Vagina (tissue), 2 donors: ENCODE data around the gene NHERF2. TPM values are rescaled to one million over a fixed set of nuclear protein-coding genes. Genes with fewer than 3 reads are reported as not detected.

ENCODE experiments used
- DNase-seq, 2 donors: peaks; one replicate each; pipeline ENCODE4 v3.0.0-alpha.2; 2017; ENCODE audit errors: extremely low spot score in 2 of 2
- H3K27ac ChIP-seq: fragments of 200-600 bp; sonication (generic); one replicate; pipeline ENCODE4 v1.5.1; 2019
- H3K27me3 ChIP-seq: fragments of 200-600 bp; sonication (generic); one replicate; pipeline ENCODE4 v1.5.1; 2019
- H3K36me3 ChIP-seq, 2 donors: fragments of 200-600 bp; sonication (generic); one replicate each; pipeline ENCODE4 v1.5.1; 2017 to 2019
- H3K4me1 ChIP-seq: fragments of 200-600 bp; sonication (generic); one replicate; pipeline ENCODE4 v1.5.1; 2019
- H3K4me3 ChIP-seq, 2 donors: fragments of 200-600 bp; sonication (generic); 1 replicate in 1 of 2; 2 replicates in 1 of 2; pipeline ENCODE4 v1.5.1; 2016 to 2019
- H3K9me3 ChIP-seq: fragments of 200-600 bp; sonication (generic); one replicate; pipeline ENCODE4 v1.5.1; 2019
- POLR2A ChIP-seq, 2 donors: fragments of 450-650 bp; IDR thresholded peaks; one replicate each; pipeline ENCODE4 v1.6.1; 2017; ENCODE audit warnings: antibody characterized with exemption in 2 of 2, mild to moderate bottlenecking in 2 of 2, moderate library complexity in 2 of 2
- POLR2AphosphoS5 ChIP-seq, 2 donors: sonication (generic); formaldehyde crosslinking; IDR thresholded peaks; one replicate each; pipeline ENCODE4 v1.9.0; 2017; ENCODE audit warnings: antibody characterized with exemption in 2 of 2, mild to moderate bottlenecking in 2 of 2, low read depth in 1 of 2; ENCODE audit not compliant: insufficient read depth in 1 of 2
- intact Hi-C: fragments of 100-400 bp; cut with DNase I; formaldehyde crosslinking; loops from one replicate; pipeline ENCODE4 v1.15.1; 2023
- small RNA-seq: library from RNA; depleted of rRNA; stranded (forward); fragments of <200 nt; gene quantifications from one replicate; pipeline ENCODE3, GENCODE V24; 2016
- total RNA-seq: library from RNA; depleted of rRNA; stranded (reverse); fragments of >200 nt; gene quantifications from one replicate; pipeline ENCODE4 v1.2.3, GENCODE V29; 2016
- TF ChIP-seq, protein P1 (sequence below), 3 experiments: fragments of 450-650 bp in 2 of 3; fragments of 200-600 bp in 1 of 3; sonication (generic) in 1 of 3; IDR thresholded peaks; one replicate each; pipeline ENCODE4 v1.5.1; 2017 to 2019; ENCODE audit warnings: antibody characterized with exemption in 3 of 3, mild to moderate bottlenecking in 2 of 3, moderate library complexity in 2 of 3

NHERF2 gene
- total RNA-seq, 1 donor from 2014 or later = 44.7 TPM

DNA sequence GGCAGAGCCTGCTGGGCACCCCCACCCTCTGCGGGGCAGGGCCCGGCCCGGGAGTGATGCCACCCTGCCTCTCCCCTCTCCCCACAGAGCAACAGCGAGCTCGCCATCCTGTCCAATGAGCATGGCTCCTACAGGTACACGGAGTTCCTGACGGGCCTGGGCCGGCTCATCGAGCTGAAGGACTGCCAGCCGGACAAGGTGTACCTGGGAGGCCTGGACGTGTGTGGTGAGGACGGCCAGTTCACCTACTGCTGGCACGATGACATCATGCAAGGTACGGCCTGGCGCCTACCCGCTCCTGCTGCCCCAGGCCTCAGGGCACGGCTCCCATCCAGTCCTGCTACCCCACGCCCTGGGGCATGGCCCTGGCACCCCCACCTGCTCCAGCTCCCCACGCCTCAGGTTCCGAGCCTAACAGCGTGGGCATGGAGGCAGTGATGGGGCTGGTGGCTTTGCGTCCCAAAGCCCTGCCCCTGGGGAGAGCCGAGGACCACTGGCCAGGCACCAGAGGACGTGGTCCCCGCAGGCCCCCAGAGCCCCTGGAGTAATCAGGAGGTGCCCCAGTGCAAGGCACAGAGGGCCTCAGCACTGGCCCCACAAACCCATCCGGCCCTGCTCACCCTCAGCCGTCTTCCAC lies 59.5 kb downstream of the NHERF2 start:
- intact Hi-C loops = no loop called here
- peaks cover 0 to 36% of the 10 kb centered on the region in 2 donors for H3K36me3 ChIP-seq
- H3K27ac ChIP-seq = peak overlapping the region; percentile 45
- H3K27me3 ChIP-seq = no peaks in the 10 kb centered on the region
- no peaks in the 10 kb centered on the region for H3K9me3 ChIP-seq
- DNase-seq = no peak
- no peak overlapping the region for H3K4me3 ChIP-seq
- TF ChIP-seq, protein P1, sequence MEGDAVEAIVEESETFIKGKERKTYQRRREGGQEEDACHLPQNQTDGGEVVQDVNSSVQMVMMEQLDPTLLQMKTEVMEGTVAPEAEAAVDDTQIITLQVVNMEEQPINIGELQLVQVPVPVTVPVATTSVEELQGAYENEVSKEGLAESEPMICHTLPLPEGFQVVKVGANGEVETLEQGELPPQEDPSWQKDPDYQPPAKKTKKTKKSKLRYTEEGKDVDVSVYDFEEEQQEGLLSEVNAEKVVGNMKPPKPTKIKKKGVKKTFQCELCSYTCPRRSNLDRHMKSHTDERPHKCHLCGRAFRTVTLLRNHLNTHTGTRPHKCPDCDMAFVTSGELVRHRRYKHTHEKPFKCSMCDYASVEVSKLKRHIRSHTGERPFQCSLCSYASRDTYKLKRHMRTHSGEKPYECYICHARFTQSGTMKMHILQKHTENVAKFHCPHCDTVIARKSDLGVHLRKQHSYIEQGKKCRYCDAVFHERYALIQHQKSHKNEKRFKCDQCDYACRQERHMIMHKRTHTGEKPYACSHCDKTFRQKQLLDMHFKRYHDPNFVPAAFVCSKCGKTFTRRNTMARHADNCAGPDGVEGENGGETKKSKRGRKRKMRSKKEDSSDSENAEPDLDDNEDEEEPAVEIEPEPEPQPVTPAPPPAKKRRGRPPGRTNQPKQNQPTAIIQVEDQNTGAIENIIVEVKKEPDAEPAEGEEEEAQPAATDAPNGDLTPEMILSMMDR (IDR thresholded peaks at IDR 0.05) = no peak
- TF ChIP-seq POLR2AphosphoS5 (IDR thresholded peaks at IDR 0.05; ENCODE audit: insufficient read depth in 1 of 2, low read depth in 1 of 2) = peak in 1 of 2 donors; percentile 32
- peaks cover 51% of the 10 kb centered on the region for H3K4me1 ChIP-seq

DNA sequence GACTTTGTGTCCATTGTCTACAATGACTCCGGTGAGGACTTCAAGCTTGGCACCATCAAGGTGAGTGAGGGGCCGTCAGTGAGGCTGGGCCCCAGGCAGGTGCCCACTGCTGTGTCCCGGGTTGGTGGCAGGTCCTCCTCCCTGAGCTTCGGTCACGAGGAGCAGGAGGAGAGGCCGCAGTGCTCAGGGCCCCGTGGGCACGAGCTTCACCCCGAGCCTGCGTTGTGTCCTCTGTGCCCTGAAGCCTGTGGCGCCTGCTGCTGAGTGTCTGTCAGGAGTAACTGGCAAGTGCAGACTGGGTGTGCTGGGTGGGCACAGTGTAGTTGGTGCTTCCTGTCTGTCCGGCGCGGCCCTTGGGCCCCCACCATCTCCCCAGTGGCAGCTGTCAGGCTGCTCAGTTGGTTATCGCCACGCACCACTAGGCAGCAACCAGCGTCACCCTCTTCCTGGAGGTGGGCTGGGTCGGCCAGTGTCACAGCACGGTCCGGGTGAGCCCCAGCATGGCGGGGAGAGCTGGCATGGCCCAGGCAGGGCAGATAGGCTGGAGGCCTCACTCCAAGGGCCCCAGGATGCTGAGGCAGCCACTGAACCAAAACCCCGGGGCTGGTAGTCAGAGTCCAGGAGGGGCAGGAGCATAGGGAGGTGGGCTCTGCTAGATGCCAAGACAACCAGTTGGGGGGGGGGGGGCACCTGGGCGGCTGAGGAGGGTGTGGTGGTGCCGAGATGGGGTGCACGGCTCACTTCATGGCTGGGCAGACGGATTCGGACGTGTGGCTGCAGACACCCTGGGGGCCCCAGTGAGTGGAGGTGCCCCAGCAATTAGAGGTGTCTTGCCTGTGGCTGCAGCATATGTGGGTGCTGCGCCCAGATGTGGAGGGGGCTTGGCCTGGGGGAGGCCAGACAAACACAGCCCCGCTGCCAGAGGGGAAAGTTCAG lies 60.4 kb downstream of the NHERF2 start:
- Histone ChIP-seq H3K27me3 (no peaks in the 10 kb centered on the region), H3K9me3 (no peaks in the 10 kb centered on the region), H3K36me3 (peaks cover 0 to 43% of the 10 kb centered on the region in 2 donors), H3K4me1 (peaks cover 50% of the 10 kb centered on the region), H3K4me3 (no peak overlapping the region), H3K27ac (no peak overlapping the region)
- TF ChIP-seq POLR2A (IDR thresholded peaks at IDR 0.05) = no peak
- intact Hi-C loops = no loop called here
- DNase-seq = no peak

DNA sequence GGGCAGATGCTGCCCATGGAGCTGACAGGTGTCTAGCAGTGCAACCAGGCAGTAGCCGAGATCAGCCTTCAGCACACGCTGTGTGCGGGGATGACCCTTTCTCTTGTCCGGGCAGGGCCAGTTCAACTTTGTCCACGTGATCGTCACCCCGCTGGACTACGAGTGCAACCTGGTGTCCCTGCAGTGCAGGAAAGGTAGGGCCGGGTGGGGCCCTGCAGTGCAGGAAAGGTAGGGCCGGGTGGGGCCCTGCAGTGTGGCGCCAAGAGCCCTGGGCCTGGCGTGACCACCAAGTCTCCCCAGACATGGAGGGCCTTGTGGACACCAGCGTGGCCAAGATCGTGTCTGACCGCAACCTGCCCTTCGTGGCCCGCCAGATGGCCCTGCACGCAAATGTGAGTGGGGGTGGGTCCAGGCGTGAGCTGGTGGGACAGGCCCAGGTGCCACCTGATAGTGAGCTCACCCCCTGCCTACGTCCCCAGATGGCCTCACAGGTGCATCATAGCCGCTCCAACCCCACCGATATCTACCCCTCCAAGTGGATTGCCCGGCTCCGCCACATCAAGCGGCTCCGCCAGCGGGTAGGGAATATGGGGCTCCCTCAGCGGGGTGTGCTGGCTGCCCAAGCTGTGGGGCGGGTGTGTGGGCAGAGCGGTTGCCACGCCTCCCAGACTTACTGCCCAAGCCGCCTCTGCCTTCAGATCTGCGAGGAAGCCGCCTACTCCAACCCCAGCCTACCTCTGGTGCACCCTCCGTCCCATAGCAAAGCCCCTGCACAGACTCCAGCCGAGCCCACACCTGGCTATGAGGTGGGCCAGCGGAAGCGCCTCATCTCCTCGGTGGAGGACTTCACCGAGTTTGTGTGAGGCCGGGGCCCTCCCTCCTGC lies 61.3 kb downstream of the NHERF2 start:
- intact Hi-C loops = no loop called here
- peaks cover 0 to 51% of the 10 kb centered on the region in 2 donors for H3K36me3 ChIP-seq
- peaks cover 46% of the 10 kb centered on the region for H3K4me1 ChIP-seq
- no peak for DNase-seq
- no peaks in the 10 kb centered on the region for H3K9me3 ChIP-seq
- TF ChIP-seq POLR2AphosphoS5 (IDR thresholded peaks at IDR 0.05; ENCODE audit: insufficient read depth in 1 of 2, low read depth in 1 of 2) = no peak
- no peak for TF ChIP-seq POLR2A (IDR thresholded peaks at IDR 0.05)
- TF ChIP-seq, protein P1 (IDR thresholded peaks at IDR 0.05) = no peak
- no peaks in the 10 kb centered on the region for H3K27me3 ChIP-seq
- H3K4me3 ChIP-seq = no peak overlapping the region
- no peak overlapping the region for H3K27ac ChIP-seq

Small RNA genes lying within 50 kb of the gene (small RNA-seq; reads per million reads assigned to genes)
- not detected for gene RN7SL219P

Other genes starting within 250 kb of the NHERF2 start
- gene SPSB3, start 244.3 kb upstream of the NHERF2 start, total RNA-seq = 75.9 TPM
- gene NUBP2, start 243.9 kb upstream of the NHERF2 start, total RNA-seq = 40.8 TPM
- gene IGFALS, start 233.2 kb upstream of the NHERF2 start, total RNA-seq = not detected
- 71.5 TPM for gene HAGH, start 200.1 kb upstream of the NHERF2 start, total RNA-seq
- gene FAHD1, start 199.7 kb upstream of the NHERF2 start, total RNA-seq = 53.5 TPM
- gene MEIOB, start 154.7 kb upstream of the NHERF2 start, total RNA-seq = not detected
- gene HS3ST6, start 108.5 kb upstream of the NHERF2 start, total RNA-seq = 4.4 TPM
- gene MSRB1, start 83.7 kb upstream of the NHERF2 start, total RNA-seq = 53.0 TPM
- gene RPL3L, start 72.2 kb upstream of the NHERF2 start, total RNA-seq = not detected
- gene NDUFB10, start 67.4 kb upstream of the NHERF2 start, total RNA-seq = 132 TPM
- 3,117 TPM for gene RPS2, start 62.1 kb upstream of the NHERF2 start, total RNA-seq
- not detected for gene RNF151, start 60.0 kb upstream of the NHERF2 start, total RNA-seq
- 44.2 TPM for gene TBL3, start 54.8 kb upstream of the NHERF2 start, total RNA-seq
- 1.2 TPM for gene NOXO1, start 45.4 kb upstream of the NHERF2 start, total RNA-seq
- gene GFER, start 42.7 kb upstream of the NHERF2 start, total RNA-seq = 11.5 TPM
- gene SYNGR3, start 36.9 kb upstream of the NHERF2 start, total RNA-seq = 8.3 TPM
- 51.8 TPM for gene ZNF598, start 17.1 kb upstream of the NHERF2 start, total RNA-seq
- not detected for gene NPW, start 7.1 kb upstream of the NHERF2 start, total RNA-seq
- 28.5 TPM for gene NTHL1, start 20.9 kb downstream of the NHERF2 start, total RNA-seq
- 78.6 TPM for gene TSC2, start 21.1 kb downstream of the NHERF2 start, total RNA-seq
- 153 TPM for gene PKD1, start 109.0 kb downstream of the NHERF2 start, total RNA-seq
- gene RAB26, start 121.7 kb downstream of the NHERF2 start, total RNA-seq = 1.5 TPM
- gene TRAF7, start 128.9 kb downstream of the NHERF2 start, total RNA-seq = 38.8 TPM
- gene CASKIN1, start 169.7 kb downstream of the NHERF2 start, total RNA-seq = 0.25 TPM
- 51.6 TPM for gene MLST8, start 178.6 kb downstream of the NHERF2 start, total RNA-seq
- gene BRICD5, start 184.0 kb downstream of the NHERF2 start, total RNA-seq = 9.6 TPM
- 15.5 TPM for gene PGP, start 187.9 kb downstream of the NHERF2 start, total RNA-seq
- gene E4F1, start 196.7 kb downstream of the NHERF2 start, total RNA-seq = 70.0 TPM
- 0.74 TPM for gene DNASE1L2, start 209.5 kb downstream of the NHERF2 start, total RNA-seq
- gene ECI1, start 224.7 kb downstream of the NHERF2 start, total RNA-seq = 72.9 TPM
- gene RNPS1, start 241.2 kb downstream of the NHERF2 start, total RNA-seq = 130 TPM